K562 (cell line): ENCODE results near the gene SCAMP3. TPM values are rescaled to one million over a fixed set of nuclear protein-coding genes. Genes with fewer than 3 reads are reported as not detected.

Experiments
- ATAC-seq: fragments of 200-7000 bp; cut with Tn5 transposase; 3 replicates; pipeline ENCODE4 v1.9.1; 2020; ENCODE audit warnings: moderate library complexity
- BruUV-seq: library from RNA; stranded (reverse); fragments of 400-500 nt; replicated peaks from 2 replicates; lab custom pipeline; 2021; lab: Mats Ljungman, UMichigan
- CTCF ChIA-PET: fragments of 300-600 bp; formaldehyde crosslinking; extraction: SDS; loops from one replicate; lab custom pipeline; 2021; ENCODE audit warnings: low intra/inter-chr PET ratio; lab: Yijun Ruan, JAX
- POLR2A ChIA-PET: fragments of 300-600, 350-650 bp; sonication (Branson Sonifier 250); formaldehyde crosslinking; extraction: SDS; loops from one replicate; lab custom pipeline; 2021; ENCODE audit warnings: antibody characterized with exemption, inconsistent platforms; lab: Yijun Ruan, JAX
- DNase-seq, 4 experiments: peaks; one replicate each; pipeline versions ENCODE4 v3.0.0 to v3.0.0-alpha.2; 2011 to 2018; ENCODE audit warnings: low spot score in 3 of 4, mixed read lengths in 3 of 4; ENCODE audit errors: extremely low read depth in 1 of 4
- FAIRE-seq: peaks from 2 replicates; lab custom pipeline; 2011; peaks lifted over from hg19 to GRCh38; lab: Jason Lieb, UNC
- H2AFZ ChIP-seq: 2 replicates; pipeline ENCODE4 v1.6.0; 2011; ENCODE audit warnings: low read depth, low read length, control low read depth, inconsistent platforms
- H3K27ac ChIP-seq: fragments of 200-600 bp; 3 replicates; pipeline ENCODE4 v1.8.0; 2011; ENCODE audit warnings: low read depth, mild to moderate bottlenecking, control low read depth, inconsistent platforms, low read length, moderate library complexity, mixed read lengths; ENCODE audit errors: extremely low read depth
- H3K27me3 ChIP-seq, 2 experiments: fragments of 300-600 bp in 1 of 2; 2 replicates in 1 of 2; 3 replicates in 1 of 2; pipeline versions ENCODE4 v1.6.0 to v1.8.0; 2011; ENCODE audit warnings: inconsistent platforms in 2 of 2, low read length in 2 of 2, mild to moderate bottlenecking in 1 of 2, mixed read lengths in 1 of 2, moderate library complexity in 1 of 2; ENCODE audit not compliant: control insufficient read depth in 2 of 2, insufficient read depth in 2 of 2
- H3K36me3 ChIP-seq: fragments of 300-600 bp; 3 replicates; pipeline ENCODE4 v1.8.0; 2011; ENCODE audit warnings: mild to moderate bottlenecking, low read length, inconsistent platforms; ENCODE audit not compliant: control insufficient read depth, insufficient read depth
- H3K4me1 ChIP-seq, 2 experiments: fragments of 200-600 bp in 1 of 2; replicated peaks in 1 of 2; 2 replicates in 1 of 2; 3 replicates in 1 of 2; pipeline versions ENCODE4 v1.5.1 to v1.8.0; 2011; ENCODE audit warnings: inconsistent platforms in 2 of 2, low read length in 2 of 2, mild to moderate bottlenecking in 1 of 2, mixed read lengths in 1 of 2, moderate library complexity in 1 of 2; ENCODE audit not compliant: control insufficient read depth in 2 of 2, insufficient read depth in 2 of 2
- H3K4me2 ChIP-seq: 2 replicates; pipeline ENCODE4 v1.6.1; 2011; ENCODE audit warnings: low read length, control low read depth, inconsistent platforms, mixed read lengths; ENCODE audit not compliant: insufficient read depth
- H3K4me3 ChIP-seq: fragments of 200-600 bp; sonication (generic), shearing (Covaris generic); 2 replicates; pipeline ENCODE4 v1.5.1; 2016; ENCODE audit warnings: control low read depth, inconsistent platforms
- H3K79me2 ChIP-seq: fragments of 200-600 bp; 3 replicates; pipeline ENCODE4 v1.8.0; 2011; ENCODE audit warnings: low read length, inconsistent platforms; ENCODE audit not compliant: control insufficient read depth, insufficient read depth
- H3K9ac ChIP-seq, 2 experiments: 2 replicates each; pipeline versions ENCODE4 v1.6.0 to v1.6.1; 2011; ENCODE audit warnings: low read depth in 2 of 2, low read length in 2 of 2, control low read depth in 1 of 2, inconsistent platforms in 1 of 2, mild to moderate bottlenecking in 1 of 2, mixed read lengths in 1 of 2; ENCODE audit not compliant: insufficient read depth in 1 of 2
- H3K9me1 ChIP-seq: one replicate; pipeline ENCODE4 v1.6.0; 2011; ENCODE audit warnings: inconsistent platforms, mild to moderate bottlenecking, low read length, moderate library complexity; ENCODE audit not compliant: control insufficient read depth, insufficient read depth
- H3K9me3 ChIP-seq: replicated peaks from 2 replicates; pipeline ENCODE4 v1.5.1; 2011; ENCODE audit warnings: low read depth, low read length, inconsistent platforms; ENCODE audit not compliant: control insufficient read depth, insufficient read depth
- H4K20me1 ChIP-seq: replicated peaks from 2 replicates; pipeline ENCODE4 v1.6.1; 2011; ENCODE audit warnings: low read length, inconsistent platforms, mixed read lengths; ENCODE audit not compliant: control insufficient read depth, insufficient read depth
- POLR2G ChIP-seq: fragments of 200-400 bp; formaldehyde crosslinking; IDR thresholded peaks from 2 replicates; pipeline ENCODE4 v1.6.1; 2017; ENCODE audit warnings: low read depth, mild to moderate bottlenecking, antibody characterized with exemption, low read length, moderate library complexity
- WGBS: fragments of 100-300 bp; shearing (Covaris generic); methylation state at CpG from one replicate; pipeline ENCODE4 v1.1.6; 2016; ENCODE audit warnings: low coverage, mixed read lengths; ENCODE audit not compliant: insufficient coverage; ENCODE audit errors: missing lambda C conversion rate; 5-methylcytosine and 5-hydroxymethylcytosine counted together
- in situ Hi-C: fragments of 300-500 bp; cut with MboI; formaldehyde crosslinking; loops from 4 replicates; pipeline ENCODE4 v1.15.0; 2018; ENCODE audit warnings: inconsistent platforms, mixed read lengths
- intact Hi-C: fragments of 100-400 bp; cut with micrococcal nuclease; formaldehyde crosslinking; loops from 2 replicates; pipeline ENCODE4 v1.14.2; 2022
- polyA plus RNA-seq, 8 experiments: library from polyadenylated mRNA; depleted of rRNA in 4 of 8; stranded (reverse) in 5 of 8; unstranded in 3 of 8; fragments of >200 nt; fragmentation: Nextera tagmentation in 2 of 8; fragmentation: Illumina TruSeq in 1 of 8; extraction: Ambion mirVana in 2 of 8; extraction: Trizol in 1 of 8; gene quantifications; 2 replicates each; pipeline versions ENCODE4 v1.2.1 to v1.2.3, GENCODE V29; 2011 to 2014; ENCODE audit warnings: inconsistent platforms in 1 of 8, missing spikeins in 1 of 8
- total RNA-seq, 7 experiments: library from RNA; depleted of rRNA in 6 of 7; stranded (reverse); fragments of >200 nt in 6 of 7; fragmentation: Illumina TruSeq in 2 of 7; extraction: Trizol in 2 of 7; gene quantifications; 2 replicates each; pipeline versions ENCODE4 v1.2.1 to v1.2.3, GENCODE V29; 2011 to 2021; ENCODE audit warnings: low replicate concordance in 1 of 7
- TF ChIP-seq, protein P1 (sequence below): fragments of 450-650 bp; conservative IDR thresholded peaks from 2 replicates; pipeline ENCODE4 v1.6.1; 2016; ENCODE audit warnings: missing genetic modification characterization, low read depth, mild to moderate bottlenecking, control low read depth, missing compliant biosample characterization

The SCAMP3 gene
- total and polyA plus RNA-seq, 9 of the 15 experiments (the other 6 are each of a cell fraction or from before 2014, with no cell fraction given): 14.2 to 131 (median 86.1) TPM

DNA sequence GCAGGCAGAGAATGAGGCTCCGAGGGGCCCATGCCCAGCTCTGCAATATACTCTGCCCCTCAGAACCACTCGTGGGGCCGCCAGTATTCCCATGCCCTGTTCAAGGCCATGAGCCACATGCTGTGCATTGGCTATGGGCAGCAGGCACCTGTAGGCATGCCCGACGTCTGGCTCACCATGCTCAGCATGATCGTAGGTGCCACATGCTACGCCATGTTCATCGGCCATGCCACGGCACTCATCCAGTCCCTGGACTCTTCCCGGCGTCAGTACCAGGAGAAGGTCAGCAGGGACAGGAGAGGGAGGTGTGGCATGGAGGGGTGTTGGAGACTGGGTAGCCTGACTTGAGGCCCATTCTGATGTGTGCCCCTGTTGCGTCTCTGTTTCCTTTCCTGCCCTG lies 22.3 kb upstream of the SCAMP3 start:
- CTCF ChIA-PET: no interaction called here
- Histone ChIP-seq H3K36me3 (peaks cover 20% of the 10 kb centered on the region; the same call in 2 of the 3 replicates), H3K9me1 (no peaks in the 10 kb centered on the region), H3K9ac (peak overlapping the region in 1 of 2 experiments; percentile 85; a peak in 2 of 4 replicates), H3K27ac (no peak overlapping the region), H3K4me2 (no peak overlapping the region), H3K9me3 (no peaks in the 10 kb centered on the region), H3K27me3 (no peaks in the 10 kb centered on the region), H4K20me1 (no peaks in the 10 kb centered on the region; the same call in 1 of the 2 replicates), H2AFZ (no peak overlapping the region), H3K4me1 (peaks cover 0 to 35% of the 10 kb centered on the region in 2 experiments; a peak in 3 of 5 replicates), H3K79me2 (no peaks in the 10 kb centered on the region), H3K4me3 (no peak overlapping the region)
- 77% methylated on average over 8 of the region's 12 CpGs for WGBS
- FAIRE-seq: no peak
- no peak for DNase-seq
- no peak for ATAC-seq
- intact Hi-C loops: no loop called here
- POLR2A ChIA-PET: interaction anchor here (0.5 kb wide), 1 partner anchor 17 kb away, joined by 3 read pairs; the partner anchor contains the start of gene PKLR
- TSS peak; percentile 28 for BruUV-seq
- in situ Hi-C loops: no loop called here
- TF ChIP-seq, protein P1, sequence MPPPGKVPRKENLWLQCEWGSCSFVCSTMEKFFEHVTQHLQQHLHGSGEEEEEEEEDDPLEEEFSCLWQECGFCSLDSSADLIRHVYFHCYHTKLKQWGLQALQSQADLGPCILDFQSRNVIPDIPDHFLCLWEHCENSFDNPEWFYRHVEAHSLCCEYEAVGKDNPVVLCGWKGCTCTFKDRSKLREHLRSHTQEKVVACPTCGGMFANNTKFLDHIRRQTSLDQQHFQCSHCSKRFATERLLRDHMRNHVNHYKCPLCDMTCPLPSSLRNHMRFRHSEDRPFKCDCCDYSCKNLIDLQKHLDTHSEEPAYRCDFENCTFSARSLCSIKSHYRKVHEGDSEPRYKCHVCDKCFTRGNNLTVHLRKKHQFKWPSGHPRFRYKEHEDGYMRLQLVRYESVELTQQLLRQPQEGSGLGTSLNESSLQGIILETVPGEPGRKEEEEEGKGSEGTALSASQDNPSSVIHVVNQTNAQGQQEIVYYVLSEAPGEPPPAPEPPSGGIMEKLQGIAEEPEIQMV (tag): no peak
- TF ChIP-seq POLR2G: 0 out of 2 replicates have a peak, but pooled peaks have one; percentile 39
